ENCODE results near the gene CEMIP. TPM values are rescaled to one million over a fixed set of nuclear protein-coding genes. Genes with fewer than 3 reads are reported as not detected.

CEMIP gene
- total and polyA plus RNA-seq, 2 of the 8 experiments (the other 6 are each of a cell fraction or from before 2014, with no cell fraction given), result 0.11 to 0.60 TPM

GRCh38 chr15:80828796-80829195, 49.6 kb downstream of the CEMIP start:
- Histone ChIP-seq H3K56ac (replicated peaks; ENCODE audit: insufficient read length, low read depth, low read length) (no peak overlapping the region), H3K27ac (ENCODE audit: low read depth, low read length) (no peak overlapping the region), H3K36me3 (ENCODE audit: control insufficient read depth in 2 of 4, insufficient read depth in 4 of 4, low read length in 3 of 4) (no peaks in the 10 kb centered on the region; a peak in 1 of 8 replicates), H3K4me1 (replicated peaks in 1 of 4; ENCODE audit: control insufficient read depth in 3 of 4, insufficient read depth in 4 of 4, low read length in 3 of 4) (peaks cover 2 to 11% (median 9%) of the 10 kb centered on the region in 4 experiments; a peak in 6 of 7 replicates), H3K18ac (ENCODE audit: extremely low read depth, low read length) (no peak overlapping the region), H3K4me3 (ENCODE audit: extremely low read depth in 1 of 4, insufficient read depth in 2 of 4, low read depth in 3 of 4, low read length in 4 of 4) (no peak overlapping the region), H2BK15ac (ENCODE audit: low read length) (no peak overlapping the region; the same call in 1 of the 2 replicates), H4K91ac (replicated peaks; ENCODE audit: insufficient read length, low read length) (no peak overlapping the region), H3K23me2 (ENCODE audit: low read depth, low read length) (no peaks in the 10 kb centered on the region), H4K5ac (ENCODE audit: insufficient read length, low read depth, low read length) (no peak overlapping the region), H3K14ac (ENCODE audit: insufficient read length) (no peak overlapping the region), H2BK120ac (replicated peaks; ENCODE audit: low read depth, low read length) (no peak overlapping the region), H2AFZ (ENCODE audit: low read length) (no peak overlapping the region), H3K27me3 (replicated peaks in 1 of 4; ENCODE audit: control insufficient read depth in 3 of 4, extremely low read depth in 1 of 4, insufficient read depth in 3 of 4, low read length in 3 of 4) (no peaks in the 10 kb centered on the region), H2BK5ac (ENCODE audit: low read depth, low read length) (no peak overlapping the region; the same call in 1 of the 2 replicates), H3K9me3 (ENCODE audit: insufficient read depth in 2 of 2, low read depth in 1 of 2, low read length in 1 of 2) (no peaks in the 10 kb centered on the region), H4K8ac (ENCODE audit: extremely low read depth, insufficient read depth, low read length) (no peak overlapping the region), H3K4me2 (ENCODE audit: insufficient read depth in 1 of 2, low read depth in 2 of 2, low read length in 2 of 2) (no peak overlapping the region), H3K4ac (replicated peaks; ENCODE audit: insufficient read length, low read depth, low read length) (no peak overlapping the region), H2BK20ac (ENCODE audit: low read length) (peak overlapping the region; percentile 76; the same call in 1 of the 2 replicates), H2BK12ac (ENCODE audit: low read depth, low read length) (no peak overlapping the region), H2AK5ac (ENCODE audit: low read depth, low read length) (peak overlapping the region; percentile 70; the same call in 1 of the 2 replicates), H3K79me1 (ENCODE audit: low read depth, low read length) (no peaks in the 10 kb centered on the region), H3K9ac (replicated peaks in 1 of 4; ENCODE audit: extremely low read depth in 1 of 4, low read depth in 3 of 4, low read length in 3 of 4) (no peak overlapping the region), H3K79me2 (ENCODE audit: control insufficient read depth in 1 of 2, insufficient read depth in 2 of 2, low read length in 2 of 2) (no peaks in the 10 kb centered on the region), H3K23ac (ENCODE audit: insufficient read length) (no peak overlapping the region), H4K20me1 (replicated peaks in 1 of 2; ENCODE audit: control insufficient read depth in 1 of 2, insufficient read depth in 2 of 2, low read length in 2 of 2) (no peaks in the 10 kb centered on the region)
- TF ChIP-seq KDM5A (IDR thresholded peaks at IDR 0.05; ENCODE audit: low read length) (no peak), SUZ12 (IDR thresholded peaks at IDR 0.05; ENCODE audit: low read length) (no peak), RXRA (IDR thresholded peaks at IDR 0.05; ENCODE audit: insufficient read depth, low read depth, low read length) (no peak), SIRT6 (IDR thresholded peaks at IDR 0.05; ENCODE audit: low read length) (no peak), JUN (IDR thresholded peaks at IDR 0.05; ENCODE audit: low read depth, low read length) (no peak), CHD2 (IDR thresholded peaks at IDR 0.05; ENCODE audit: low read length) (no peak), BRCA1 (IDR thresholded peaks at IDR 0.05; ENCODE audit: low read depth, low read length) (no peak), ATF3 (IDR thresholded peaks at IDR 0.05; ENCODE audit: insufficient read depth, low read depth, low read length) (no peak), TAF7 (optimal IDR thresholded peaks at IDR 0.05; ENCODE audit: borderline replicate concordance, low read depth, low read length) (no peak), KDM1A (IDR thresholded peaks at IDR 0.05; ENCODE audit: borderline replicate concordance, low read length) (no peak), CBX5 (IDR thresholded peaks at IDR 0.05; ENCODE audit: low read depth, low read length) (no peak), POLR2A (IDR thresholded peaks at IDR 0.05; ENCODE audit: control extremely low read depth in 1 of 2, low read depth in 2 of 2, low read length in 2 of 2) (no peak), CEBPB (IDR thresholded peaks at IDR 0.05; ENCODE audit: low read depth, low read length) (no peak), GABPA (IDR thresholded peaks at IDR 0.05; ENCODE audit: borderline replicate concordance, insufficient read depth, low read length) (no peak)
- TF ChIP-seq, protein P1, sequence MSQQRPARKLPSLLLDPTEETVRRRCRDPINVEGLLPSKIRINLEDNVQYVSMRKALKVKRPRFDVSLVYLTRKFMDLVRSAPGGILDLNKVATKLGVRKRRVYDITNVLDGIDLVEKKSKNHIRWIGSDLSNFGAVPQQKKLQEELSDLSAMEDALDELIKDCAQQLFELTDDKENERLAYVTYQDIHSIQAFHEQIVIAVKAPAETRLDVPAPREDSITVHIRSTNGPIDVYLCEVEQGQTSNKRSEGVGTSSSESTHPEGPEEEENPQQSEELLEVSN (IDR thresholded peaks at IDR 0.05), result no peak
- POLR2A ChIA-PET (ENCODE audit: partially characterized antibody), result no interaction called here
- CTCF ChIA-PET (ENCODE audit: partially characterized antibody), result interaction anchor here (0.5 to 1.8 kb wide), 7 partner anchors 11 to 1949 kb away, joined by 3 to 5 read pairs (median 4); partner anchors contain the start of gene CEMIP
- no peak for DNase-seq (ENCODE audit: low read depth in 1 of 2, low spot score in 2 of 2)
- no peak for FAIRE-seq
